Effector CD8-positive, alpha-beta T cell (primary cell): ENCODE data around the gene GRID1.
"Not testable (repeated sequence)": the region's sequence is repeated elsewhere in the genome, so short reads cannot be mapped to it uniquely, and the experiment has no call there.

Source experiments
- DNase-seq: peaks from one replicate; lab custom pipeline; 2025; lab: John Stamatoyannopoulos, UW

Gene GRID1

DNA sequence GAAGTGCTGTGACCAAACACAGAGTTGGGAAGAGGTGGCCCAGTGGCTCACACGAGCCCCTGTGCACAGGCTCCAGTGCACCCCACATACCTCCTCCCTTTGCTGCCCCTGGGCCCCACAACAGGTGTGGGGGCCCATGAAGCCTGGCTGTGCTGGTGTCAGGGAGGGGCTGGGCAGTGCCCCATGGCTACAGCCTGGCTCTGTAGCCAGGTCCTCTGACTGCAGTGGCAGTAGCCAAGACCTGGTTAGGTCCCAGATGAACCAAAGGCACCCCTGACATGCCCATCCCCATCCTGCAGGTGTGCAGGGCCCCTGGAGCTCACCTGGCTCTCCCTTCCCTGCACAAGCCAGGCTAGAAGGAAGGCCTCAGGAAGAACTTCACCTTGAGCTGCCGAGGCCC, 176.3 kb downstream of the GRID1 start:
- DNase-seq, result no peak

DNA sequence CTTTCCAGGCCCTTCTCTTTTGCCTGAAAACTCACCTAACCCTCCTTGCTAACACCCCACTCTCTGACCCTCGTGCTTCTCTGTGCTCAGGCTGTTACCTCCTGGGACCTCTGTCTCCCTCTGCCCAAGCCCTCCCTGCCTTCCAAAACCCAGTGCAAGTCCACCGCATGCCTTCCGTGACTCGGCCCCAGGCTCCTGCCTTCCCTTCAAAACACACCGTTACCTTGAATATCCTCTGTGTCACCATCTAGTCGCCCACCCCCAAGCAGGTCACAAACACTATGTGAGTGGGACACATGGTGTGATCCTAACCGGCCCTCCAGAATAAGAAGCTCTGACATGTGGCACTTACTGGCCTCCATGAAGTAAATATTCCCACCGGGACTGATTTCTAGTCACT, 176.7 kb downstream of the GRID1 start:
- no peak for DNase-seq

GRCh38 chr10:86188796-86189558, 177.6 kb downstream of the GRID1 start:
- no peak for DNase-seq

DNA sequence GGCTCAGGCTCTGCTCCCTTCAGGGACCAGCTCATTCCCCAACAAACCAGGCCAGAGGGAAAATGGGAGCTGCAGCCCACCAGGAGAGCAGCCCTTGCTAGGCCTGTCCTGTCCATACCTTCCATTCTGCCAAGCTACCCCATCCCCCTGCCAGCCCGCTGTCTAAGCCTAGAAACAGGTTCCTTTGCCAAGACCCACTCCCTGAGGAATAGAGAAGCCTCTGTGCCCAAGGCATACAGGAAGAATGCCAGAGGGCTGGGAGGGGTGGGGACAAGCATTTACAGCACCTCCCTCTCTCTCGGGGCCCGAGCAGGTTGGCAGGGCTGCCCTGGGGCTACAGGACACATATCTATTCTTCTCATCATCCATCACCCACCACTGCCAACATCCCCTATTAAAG, 178.3 kb downstream of the GRID1 start:
- no peak for DNase-seq

- DNase-seq, result no peak
These were observed 178.9 kb downstream of the GRID1 start for GRCh38 chr10:86187499-86188239.

DNA sequence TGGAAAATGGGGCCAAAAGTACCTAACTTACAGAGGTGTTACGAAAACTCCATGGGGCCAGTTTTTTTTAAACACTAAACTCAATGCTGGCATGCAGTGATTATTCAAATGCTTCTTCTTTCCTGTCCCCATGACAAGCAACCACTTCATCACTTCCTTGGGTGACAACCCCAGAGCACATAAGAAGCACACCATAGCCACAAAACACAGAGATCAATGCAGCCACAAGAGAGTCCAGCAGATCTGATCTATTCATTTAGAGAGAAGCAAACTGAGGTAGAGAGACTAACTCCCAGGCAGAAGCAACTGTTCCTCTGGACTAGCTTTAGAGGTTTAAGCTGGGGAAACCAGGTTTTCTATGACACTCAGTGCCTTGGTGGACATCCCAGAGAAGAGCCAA, 180.0 kb downstream of the GRID1 start:
- no peak for DNase-seq

DNA sequence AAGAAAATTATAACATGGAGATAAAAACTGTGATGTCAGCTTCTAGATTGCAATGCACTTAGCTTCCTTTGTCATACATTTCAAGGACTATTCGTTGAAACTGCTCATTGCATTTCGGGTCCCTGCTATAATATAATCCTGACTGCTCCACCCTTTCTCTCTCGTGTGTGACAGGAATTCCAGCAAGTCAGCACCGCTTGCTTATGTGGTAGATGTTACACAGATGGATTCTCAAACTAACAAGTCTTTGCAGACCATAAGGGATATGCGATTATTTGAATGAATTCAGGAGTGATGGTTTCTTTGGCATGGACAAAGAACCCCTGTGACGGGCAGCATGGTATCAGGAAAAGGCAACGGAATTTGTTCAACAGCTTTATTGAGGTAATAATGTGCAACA, 184.0 kb downstream of the GRID1 start:
- DNase-seq, result no peak

- no peak for DNase-seq
These were observed 184.4 kb downstream of the GRID1 start for GRCh38 chr10:86182150-86182549.

DNA sequence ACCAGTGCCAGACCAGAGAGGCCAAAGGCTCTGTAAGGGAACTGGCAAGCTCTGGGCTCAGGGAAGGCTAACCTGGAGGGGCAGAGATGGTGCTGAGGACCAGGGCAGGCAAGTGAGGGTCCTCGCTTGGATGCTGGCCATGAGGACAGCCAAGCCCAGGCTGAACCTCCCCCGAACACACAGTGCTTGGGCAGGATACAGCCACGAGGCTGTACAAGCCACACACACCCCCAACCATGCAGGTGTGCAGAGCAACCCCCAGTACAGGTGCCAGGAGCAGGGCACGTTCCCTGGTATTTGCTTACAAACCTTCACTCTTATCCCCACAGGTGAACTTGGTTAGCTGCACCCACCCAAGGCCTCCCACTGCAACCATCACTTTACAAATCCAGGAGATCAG, 185.7 kb downstream of the GRID1 start:
- DNase-seq, result no peak

- no peak for DNase-seq
These were observed 186.6 kb downstream of the GRID1 start for GRCh38 chr10:86179961-86180360.

DNA sequence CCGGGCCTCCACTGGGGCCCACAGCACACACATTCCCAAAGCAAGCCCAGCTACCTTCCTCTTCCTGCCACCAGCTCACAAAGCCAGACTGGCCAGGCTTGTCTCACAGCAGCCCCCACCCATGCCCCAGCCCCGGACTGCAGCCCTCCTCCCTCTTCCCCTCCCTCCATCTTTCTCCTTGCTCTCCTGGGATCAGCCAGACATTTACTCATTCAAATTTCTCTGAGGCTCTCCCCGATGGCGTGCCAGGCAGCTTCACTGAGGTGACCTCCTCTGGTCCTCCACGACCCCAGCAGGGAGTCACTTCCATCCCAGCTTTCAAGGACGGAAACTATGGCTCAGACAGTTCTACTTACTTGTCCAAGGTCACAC, 187.5 kb downstream of the GRID1 start:
- DNase-seq, result no peak

- no peak for DNase-seq
These were observed 188.0 kb downstream of the GRID1 start for GRCh38 chr10:86178401-86179152.

GRCh38 chr10:86177537-86178155, 188.9 kb downstream of the GRID1 start:
- DNase-seq, result no peak

DNA sequence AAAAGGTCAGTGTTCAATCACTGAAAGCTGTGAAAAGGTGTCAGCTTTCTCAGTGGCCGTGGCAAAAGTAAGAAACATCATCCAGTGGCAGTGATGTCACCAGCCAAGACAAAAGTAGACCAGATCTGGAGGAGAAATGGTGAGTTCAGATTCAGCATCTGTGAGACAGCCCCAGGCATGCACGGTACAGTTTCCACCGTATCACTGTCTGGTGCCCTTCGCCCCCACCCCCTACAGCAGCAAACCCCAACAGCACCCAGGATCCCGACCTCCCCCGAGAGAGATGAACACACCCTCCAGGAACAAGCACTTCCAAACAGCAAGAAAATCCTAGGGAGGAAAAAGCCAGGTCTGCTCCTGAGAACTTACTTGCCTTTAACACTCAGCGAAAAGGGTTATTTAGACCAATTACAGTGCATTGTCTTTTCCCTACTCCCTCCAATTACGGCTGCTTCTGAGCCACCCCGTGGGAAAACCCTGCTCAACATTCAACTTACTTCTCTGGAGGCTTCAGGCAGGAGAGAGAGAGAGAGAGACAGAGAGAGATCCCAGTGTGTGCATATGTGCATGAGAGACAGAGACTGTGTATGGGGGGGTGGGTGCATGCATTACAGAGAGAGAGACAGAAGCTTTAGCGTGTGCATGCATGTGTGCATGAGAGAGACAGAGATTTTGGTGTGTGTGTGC, 189.6 kb downstream of the GRID1 start:
- DNase-seq, result no peak

- not testable (repeated sequence) for DNase-seq
These were observed 191.1 kb downstream of the GRID1 start for GRCh38 chr10:86175476-86175875.

- DNase-seq, result no peak
These were observed 194.3 kb downstream of the GRID1 start for GRCh38 chr10:86172301-86172700.

GRCh38 chr10:86170255-86171108, 196.1 kb downstream of the GRID1 start:
- DNase-seq, result no peak

DNA sequence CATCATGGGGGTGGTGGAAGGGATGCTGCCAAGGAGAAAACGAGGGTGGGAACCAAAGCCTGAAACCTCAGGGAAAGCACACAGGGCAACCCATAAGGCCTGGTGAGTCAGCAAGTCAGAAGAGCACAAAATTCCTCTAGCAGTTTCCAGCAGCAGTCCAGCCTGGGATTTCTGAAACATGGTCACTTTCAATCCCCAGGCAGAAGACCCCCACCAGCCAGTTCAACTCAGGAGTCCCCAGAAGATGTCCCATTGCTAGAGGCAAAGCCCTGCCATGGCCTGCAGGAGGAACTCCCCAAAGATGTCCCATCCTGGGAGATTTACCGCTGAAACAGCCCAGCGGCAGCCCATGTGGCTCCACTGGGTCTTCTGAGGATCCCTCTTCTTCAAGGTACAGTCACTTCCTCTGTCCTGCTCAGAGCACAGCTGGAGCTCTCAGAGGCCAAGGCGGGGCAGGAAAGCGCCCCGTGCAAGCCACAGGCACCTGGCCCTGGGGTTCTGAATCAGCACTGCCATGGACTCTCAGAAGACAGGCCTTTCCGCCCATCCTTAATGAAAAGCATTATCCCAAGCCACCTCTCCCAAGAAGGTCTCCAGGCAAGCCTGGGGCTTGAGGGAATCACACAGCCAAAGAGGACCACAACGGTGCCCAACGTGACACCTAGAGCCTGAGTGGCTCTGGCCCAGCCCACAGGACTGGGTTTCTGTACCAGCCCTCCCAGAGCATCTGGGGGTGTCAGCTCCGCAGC, 196.9 kb downstream of the GRID1 start:
- DNase-seq, result no peak

- no peak for DNase-seq
These were observed 197.5 kb downstream of the GRID1 start for GRCh38 chr10:86169066-86169465.

- DNase-seq, result no peak
These were observed 198.3 kb downstream of the GRID1 start for GRCh38 chr10:86168256-86168655.
